SK-N-SH treated with all-trans-retinoic acid at 6 μM for 48 hours (cell line): ENCODE measurements around the gene MAPK4.

Experiments used
- BACH2 ChIP-seq: fragments of 250-450 bp; sonication (Bioruptor Pico); IDR thresholded peaks from 2 replicates; pipeline ENCODE4 v1.9.0; 2021; ENCODE audit warnings: mild to moderate bottlenecking, borderline replicate concordance
- OSR1 ChIP-seq: fragments of 250-450 bp; sonication (Bioruptor Pico); IDR thresholded peaks from 2 replicates; pipeline ENCODE4 v1.8.0; 2022; ENCODE audit warnings: moderate library complexity, mild to moderate bottlenecking, inconsistent platforms
- RARB ChIP-seq: fragments of 250-450 bp; sonication (Bioruptor Pico); IDR thresholded peaks from 2 replicates; pipeline ENCODE4 v1.8.0; 2021; ENCODE audit warnings: mild to moderate bottlenecking, moderate library complexity
- TOX ChIP-seq: fragments of 250-450 bp; sonication (Bioruptor Pico); IDR thresholded peaks from 2 replicates; pipeline ENCODE4 v1.8.0; 2021; ENCODE audit warnings: mild to moderate bottlenecking, moderate library complexity, borderline replicate concordance
- TF ChIP-seq, protein P1 (sequence below): fragments of 250-450 bp; sonication (Bioruptor Pico); IDR thresholded peaks from 2 replicates; pipeline ENCODE4 v1.5.0; 2020; ENCODE audit warnings: mild to moderate bottlenecking, moderate library complexity

- TF ChIP-seq, protein P1, sequence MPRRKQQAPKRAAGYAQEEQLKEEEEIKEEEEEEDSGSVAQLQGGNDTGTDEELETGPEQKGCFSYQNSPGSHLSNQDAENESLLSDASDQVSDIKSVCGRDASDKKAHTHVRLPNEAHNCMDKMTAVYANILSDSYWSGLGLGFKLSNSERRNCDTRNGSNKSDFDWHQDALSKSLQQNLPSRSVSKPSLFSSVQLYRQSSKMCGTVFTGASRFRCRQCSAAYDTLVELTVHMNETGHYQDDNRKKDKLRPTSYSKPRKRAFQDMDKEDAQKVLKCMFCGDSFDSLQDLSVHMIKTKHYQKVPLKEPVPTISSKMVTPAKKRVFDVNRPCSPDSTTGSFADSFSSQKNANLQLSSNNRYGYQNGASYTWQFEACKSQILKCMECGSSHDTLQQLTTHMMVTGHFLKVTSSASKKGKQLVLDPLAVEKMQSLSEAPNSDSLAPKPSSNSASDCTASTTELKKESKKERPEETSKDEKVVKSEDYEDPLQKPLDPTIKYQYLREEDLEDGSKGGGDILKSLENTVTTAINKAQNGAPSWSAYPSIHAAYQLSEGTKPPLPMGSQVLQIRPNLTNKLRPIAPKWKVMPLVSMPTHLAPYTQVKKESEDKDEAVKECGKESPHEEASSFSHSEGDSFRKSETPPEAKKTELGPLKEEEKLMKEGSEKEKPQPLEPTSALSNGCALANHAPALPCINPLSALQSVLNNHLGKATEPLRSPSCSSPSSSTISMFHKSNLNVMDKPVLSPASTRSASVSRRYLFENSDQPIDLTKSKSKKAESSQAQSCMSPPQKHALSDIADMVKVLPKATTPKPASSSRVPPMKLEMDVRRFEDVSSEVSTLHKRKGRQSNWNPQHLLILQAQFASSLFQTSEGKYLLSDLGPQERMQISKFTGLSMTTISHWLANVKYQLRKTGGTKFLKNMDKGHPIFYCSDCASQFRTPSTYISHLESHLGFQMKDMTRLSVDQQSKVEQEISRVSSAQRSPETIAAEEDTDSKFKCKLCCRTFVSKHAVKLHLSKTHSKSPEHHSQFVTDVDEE (CRISPR knock-in tag), result no peak
- TF ChIP-seq TOX (CRISPR knock-in tag) (no peak), RARB (CRISPR knock-in tag) (no peak), BACH2 (CRISPR knock-in tag) (no peak), OSR1 (CRISPR knock-in tag) (no peak)
Observed at GRCh38 chr18:50607378-50607926, 47.6 kb downstream of the MAPK4 start.
